Left renal pelvis (tissue), 4 donors: ENCODE results near the gene HOXA13. TPM values are rescaled to one million over a fixed set of nuclear protein-coding genes. Genes with fewer than 3 reads are reported as not detected.

Source experiments
- DNase-seq, 4 donors: peaks; one replicate each; pipeline ENCODE4 v3.0.0-alpha.2; 2013; ENCODE audit warnings: low read depth in 4 of 4, low spot score in 3 of 4
- polyA plus RNA-seq, 4 donors: library from polyadenylated mRNA; unstranded; fragments of 120-200 nt; gene quantifications; one replicate each; pipeline ENCODE4 v1.2.1, GENCODE V29; 2013; ENCODE audit not compliant: insufficient read length in 4 of 4

HOXA13 gene
- polyA plus RNA-seq, 4 donors: 0.03 TPM; not detected in 3

GRCh38 chr7:27194002-27194352, 5.9 kb downstream of the HOXA13 start:
- no peak for DNase-seq

DNA sequence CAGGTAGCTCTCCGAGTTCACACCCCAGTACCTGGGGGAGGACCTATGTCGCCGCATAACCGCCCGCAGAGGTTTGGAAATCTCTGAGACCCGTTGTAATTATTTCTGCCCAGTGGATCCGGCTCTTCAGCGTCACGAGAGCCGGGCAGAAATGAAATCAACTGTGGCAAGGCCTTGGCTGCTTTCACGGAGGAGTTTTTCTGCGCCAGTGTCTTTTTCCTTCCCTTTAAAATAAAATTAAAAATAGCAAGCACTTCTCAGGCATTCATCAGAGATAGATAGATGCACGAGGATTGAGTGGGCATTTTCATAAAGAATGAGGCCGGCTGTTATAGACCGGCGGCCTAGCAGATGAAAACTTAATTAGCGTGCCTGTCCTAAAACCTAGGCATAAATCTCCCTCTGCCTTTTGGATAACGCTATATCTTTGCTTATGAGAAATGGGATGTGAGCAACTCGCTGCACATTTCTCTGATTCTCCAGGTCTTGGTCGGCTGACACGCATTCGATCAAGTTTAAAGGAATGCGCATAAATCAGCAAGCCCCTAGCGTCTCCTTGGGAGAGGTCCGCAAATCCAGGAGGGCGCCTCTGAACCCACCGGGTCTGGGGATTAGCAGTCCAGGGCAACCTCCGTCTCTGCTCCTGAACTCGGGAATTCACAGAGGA, 6.4 kb downstream of the HOXA13 start:
- no peak for DNase-seq

GRCh38 chr7:27192546-27193334, 7.2 kb downstream of the HOXA13 start:
- no peak for DNase-seq

- DNase-seq: no peak
These were observed 7.9 kb downstream of the HOXA13 start for GRCh38 chr7:27191833-27192545.

DNA sequence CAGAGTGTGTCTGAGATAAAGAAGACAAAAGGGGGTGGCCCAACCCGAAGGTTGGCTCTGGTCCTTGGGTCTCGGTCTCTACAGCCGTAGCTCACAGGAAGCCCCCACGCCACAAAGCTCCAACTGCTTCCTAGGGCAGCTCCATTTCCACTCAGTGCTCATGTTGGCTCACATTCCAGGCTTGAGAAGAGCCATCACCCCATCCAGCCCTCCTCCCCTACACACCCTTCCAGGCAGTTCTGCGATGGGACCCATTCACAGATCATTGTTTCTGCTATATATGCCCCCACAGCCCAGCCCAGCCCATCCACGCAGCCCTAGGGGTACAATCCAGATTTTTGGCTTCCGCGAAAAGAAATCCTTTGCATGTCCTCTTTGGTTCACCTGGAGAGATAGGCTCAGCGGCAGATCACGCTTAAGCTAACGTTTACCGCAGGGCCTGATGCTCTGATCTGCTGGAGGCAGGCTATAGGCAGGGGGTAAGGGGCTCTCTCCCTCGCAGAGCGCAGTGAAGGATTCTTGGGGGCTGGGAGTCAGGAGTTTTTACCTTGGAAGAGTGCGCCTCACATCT, 8.6 kb downstream of the HOXA13 start:
- DNase-seq: no peak

DNA sequence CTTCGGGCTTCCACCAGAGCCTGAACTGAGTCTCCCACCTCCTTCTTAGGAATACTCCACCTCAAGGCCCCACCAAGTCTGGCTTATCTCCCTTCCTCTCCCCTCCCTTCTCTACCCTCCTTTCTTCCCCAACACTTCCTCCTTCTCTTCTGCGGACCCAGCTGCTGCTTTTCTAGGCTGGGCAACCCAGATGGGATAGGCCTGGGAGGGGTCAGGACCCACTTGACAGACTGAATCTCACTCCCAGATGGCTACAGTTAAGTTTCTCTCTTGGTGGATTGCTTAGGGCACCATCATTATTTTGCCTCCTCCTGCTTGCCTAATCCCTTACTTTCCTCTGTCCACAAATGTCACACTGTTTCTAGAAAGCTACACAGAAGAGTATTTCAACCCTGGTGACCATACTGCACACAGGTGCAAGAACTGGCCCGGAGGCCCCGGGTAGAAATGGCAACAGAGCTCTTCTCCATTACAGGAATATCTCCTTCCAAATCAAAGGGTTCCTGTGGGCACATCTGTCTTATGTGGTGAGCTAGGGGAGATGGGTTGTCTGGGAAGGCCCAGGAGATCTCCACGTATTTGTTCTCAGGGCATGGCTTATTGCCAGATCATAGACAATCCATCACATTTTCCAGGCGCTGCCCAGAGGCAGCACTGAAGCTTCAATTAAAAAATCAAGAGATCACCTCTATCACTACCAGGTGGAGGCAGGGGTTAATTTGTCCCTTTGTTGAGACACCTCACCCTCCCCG, 9.7 kb downstream of the HOXA13 start:
- no peak for DNase-seq

GRCh38 chr7:27189295-27189996, 10.4 kb downstream of the HOXA13 start:
- peak in 1 of 4 donors; percentile 80 for DNase-seq

GRCh38 chr7:27188386-27189294, 11.3 kb downstream of the HOXA13 start:
- DNase-seq: no peak

GRCh38 chr7:27187475-27188385, 12.2 kb downstream of the HOXA13 start:
- no peak for DNase-seq

DNA sequence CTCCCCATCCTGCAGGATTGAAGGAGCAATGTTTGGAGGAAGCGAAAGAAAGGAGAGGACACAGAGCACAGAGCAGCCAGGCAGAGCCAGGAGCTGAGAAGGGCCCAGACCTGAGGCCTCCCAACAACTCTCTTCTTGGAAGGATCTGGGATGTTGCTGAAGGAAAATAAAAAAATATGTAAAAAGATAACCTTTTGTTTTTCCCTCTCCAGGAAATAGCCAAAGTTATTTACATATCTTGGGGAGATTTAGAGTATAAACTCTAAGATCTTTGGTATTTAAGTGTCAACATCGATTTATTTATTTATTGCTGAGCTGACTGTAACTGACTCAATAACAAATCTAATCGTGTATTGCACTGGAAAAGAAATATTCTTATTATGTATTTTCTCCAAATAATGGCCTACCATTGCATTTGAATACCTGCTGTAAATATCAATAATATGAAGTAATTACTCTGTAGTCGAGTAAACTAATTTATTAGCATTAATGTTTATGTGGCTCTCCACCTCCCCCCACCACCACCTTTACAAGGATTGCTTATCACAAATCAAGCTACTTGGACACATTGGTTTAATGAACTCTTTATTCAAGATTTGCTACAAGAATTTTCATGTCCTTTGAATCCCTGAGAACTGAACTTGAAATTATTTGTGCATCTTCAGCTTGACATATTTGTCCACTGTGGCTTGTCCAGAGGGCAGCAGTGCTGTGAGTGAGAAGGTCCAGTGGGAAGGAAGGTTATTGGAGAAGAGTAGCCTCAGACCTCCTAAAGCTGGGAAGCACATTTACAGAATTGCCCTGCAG, 13.0 kb downstream of the HOXA13 start:
- no peak for DNase-seq

DNA sequence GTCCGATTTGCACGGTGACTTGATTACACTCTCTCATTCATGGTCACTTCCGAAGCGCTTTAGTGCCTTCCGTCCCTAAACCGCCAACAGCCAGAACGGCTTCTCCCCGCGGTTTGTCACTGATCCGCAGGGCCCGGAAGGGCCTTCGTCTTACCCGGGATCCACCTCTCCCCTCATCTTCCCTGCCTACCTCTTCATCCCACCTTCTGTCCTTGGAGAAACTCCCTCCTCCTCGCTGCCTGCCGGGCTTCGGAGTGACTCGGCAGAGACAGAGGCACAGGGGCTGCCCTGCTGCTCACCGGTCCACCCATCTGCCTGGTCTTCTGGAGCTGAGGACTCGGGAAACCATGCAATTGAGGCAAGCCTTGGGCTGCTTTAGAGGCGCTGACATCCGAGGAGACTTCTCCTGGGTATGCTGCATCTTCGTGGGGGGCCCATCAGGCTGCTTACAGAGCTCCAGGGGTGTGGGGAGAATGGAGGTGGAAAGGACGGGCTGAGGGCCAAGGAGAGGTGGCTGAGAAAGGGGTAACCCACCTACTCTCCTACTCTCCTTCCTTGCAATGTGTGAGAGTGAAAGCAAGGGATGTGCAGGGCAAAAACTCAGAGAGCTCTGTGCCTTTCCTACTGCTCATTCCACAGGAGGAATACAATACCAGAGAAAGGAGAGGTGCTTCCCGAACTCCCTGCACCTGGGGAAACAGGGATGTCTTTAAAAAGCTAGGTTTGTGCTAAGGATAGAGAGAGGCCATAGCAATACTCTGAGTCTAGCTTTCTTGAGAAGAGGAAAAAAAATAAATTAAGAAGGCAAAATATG, 13.8 kb downstream of the HOXA13 start:
- DNase-seq: no peak

- DNase-seq: peak; percentile 87 to 97 (median 90)
These were observed 14.7 kb downstream of the HOXA13 start, which contains the start of gene HOXA11 for GRCh38 chr7:27185013-27185853. TSS of gene HOXA11 (minus strand) at chr7:27185232. CDS start at chr7:27185144, 88 bp downstream.

GRCh38 chr7:27184337-27185012, 15.4 kb downstream of the HOXA13 start:
- DNase-seq: no peak

DNA sequence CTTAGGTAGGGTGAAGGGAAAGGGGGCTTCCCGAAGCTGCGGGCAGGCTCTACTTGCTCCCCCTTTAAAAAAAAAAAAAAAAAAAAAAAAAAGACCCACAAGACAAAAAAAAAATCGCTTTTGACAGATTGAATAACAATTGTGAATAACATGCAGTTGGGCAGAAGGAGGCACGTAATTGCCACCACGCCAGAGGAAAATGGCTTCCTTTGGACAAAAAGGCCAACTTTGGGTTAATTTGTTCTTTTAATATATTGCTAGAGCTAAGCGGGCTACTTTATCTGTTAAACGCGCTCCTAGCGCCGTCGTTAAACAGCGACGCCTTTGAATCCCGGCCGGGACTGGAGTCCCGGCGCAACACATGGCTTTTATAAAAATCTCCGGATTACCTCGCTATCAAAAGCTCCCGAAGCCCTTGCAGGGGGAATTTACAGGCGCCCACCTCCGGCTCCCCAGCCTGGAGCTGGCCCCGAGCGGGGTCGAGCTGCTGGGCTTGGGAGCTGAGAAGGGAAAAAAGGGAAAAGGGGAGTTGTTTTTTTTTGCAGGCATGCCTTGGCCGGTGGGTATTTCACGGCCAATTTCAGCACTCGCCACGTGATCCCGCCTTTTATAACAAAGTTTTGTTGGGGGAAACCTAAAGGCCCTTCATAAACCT, 16.1 kb downstream of the HOXA13 start:
- DNase-seq: no peak
